Activated CD8-positive, alpha-beta memory T cell treated with anti-CD3 and anti-CD28 coated beads, Interleukin-2, amount 50 U/mL, for 48 hours (primary cell): Measurements from ENCODE around the gene HSP90AB1.

Experiments
- DNase-seq: peaks from one replicate; pipeline ENCODE4 v3.0.0-alpha.2; 2020

Gene HSP90AB1

DNA sequence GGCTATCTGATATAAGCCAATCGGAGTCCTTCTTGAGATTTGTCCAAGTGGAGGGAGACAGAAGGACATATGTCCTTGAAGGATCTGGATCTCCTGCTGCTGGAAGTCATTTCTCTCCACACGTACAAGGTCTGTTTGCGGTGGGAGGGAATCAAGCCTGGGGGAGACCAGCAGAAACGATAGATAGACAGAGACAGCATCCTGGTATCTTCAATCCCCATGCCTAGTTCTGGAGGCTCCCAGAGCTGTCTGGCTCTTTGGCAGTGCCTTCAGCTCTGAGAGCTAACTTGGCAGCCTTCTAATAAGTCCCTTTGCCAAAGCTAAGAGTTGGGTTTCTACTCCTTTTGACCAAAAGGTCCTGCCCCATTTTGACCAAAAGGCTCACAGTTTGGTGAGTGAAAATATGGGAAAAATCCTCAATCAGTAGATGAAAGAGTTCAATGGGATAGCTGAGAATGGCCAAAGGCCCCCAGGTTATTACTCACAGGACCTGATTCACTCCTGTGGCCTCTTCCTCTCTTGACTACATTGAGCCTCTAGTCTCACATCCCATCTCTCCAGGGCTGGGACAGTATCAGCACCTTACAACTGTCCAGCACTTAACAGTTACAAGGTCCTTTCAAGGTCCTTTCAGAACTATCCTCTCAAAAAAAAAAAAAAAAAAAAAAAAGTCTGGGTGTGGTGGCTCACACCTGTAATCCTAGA is 45.9 kb downstream of the HSP90AB1 start:
- no peak for DNase-seq

- DNase-seq: no peak
Measured at GRCh38 chr6:44294832-44295791, 48.2 kb downstream of the HSP90AB1 start.

DNA sequence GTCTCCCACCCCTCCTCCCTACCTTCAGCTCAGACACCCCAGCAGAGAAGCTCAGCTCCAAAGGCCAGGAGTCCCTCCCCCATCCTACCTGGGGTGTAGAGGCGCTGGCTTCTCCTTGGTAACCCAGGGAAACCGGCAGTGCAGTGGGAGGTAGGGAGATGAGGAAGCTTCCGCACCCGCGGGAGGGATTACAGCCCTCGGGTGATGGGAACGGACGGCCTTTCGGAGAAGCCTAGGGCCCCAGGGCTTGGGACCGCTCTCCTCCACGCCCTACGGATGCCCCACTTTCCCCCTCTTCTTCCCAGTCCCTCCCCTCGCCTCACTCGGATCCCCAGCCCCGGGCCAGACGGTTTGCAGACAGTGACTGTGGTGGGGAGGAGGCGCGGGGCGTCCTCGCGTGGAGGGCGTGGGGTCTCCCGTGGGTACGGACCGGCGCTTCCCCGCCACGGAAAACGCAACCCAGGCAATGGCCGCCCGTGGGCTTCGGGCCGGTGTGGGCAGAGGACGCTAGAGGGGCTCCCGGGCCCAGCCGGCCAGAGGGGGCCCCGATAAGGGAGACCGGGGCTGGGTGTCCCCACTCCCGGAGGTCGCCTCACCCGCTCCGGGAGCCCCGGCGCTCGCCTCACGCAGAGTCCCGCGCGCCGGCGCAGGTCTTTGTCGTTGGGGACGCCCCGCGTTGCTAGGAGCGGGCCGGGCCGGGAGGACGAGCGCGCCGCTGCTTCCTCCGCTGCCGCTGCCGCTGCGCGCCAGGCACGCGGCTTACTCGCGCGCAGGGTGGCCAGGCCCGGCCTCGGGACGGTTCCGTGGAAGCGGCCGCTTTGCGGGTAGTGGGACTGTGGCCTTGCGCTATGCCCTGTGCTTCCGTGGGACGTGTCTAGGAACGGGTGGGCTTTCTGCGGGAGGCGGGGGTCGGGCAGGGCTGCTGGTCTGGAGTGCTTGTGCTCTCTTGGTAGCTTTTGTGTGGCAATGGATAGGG is 50.5 kb downstream of the HSP90AB1 start:
- DNase-seq: peak; percentile 78

- no peak for DNase-seq
Measured at GRCh38 chr6:44298055-44298803, 51.3 kb downstream of the HSP90AB1 start.

DNA sequence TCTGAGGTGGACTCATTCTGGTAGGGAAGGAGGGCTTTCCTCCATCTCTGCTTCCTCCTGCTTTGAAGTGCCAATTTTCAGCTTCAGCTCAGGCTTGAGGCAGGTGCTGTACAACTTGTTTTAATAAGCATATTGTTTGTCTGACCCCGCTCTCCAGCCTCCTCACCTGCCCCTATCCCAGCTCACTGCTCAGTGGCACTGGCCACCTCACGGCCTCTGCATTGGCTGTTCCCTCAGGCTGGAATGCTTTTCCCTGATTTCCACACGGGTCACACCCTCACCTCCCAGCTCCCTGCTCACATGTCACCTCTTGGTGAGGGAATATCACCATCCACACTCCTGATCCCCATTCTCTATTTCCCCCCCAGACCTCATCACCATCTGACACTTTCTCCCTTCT is 52.0 kb downstream of the HSP90AB1 start:
- no peak for DNase-seq

- DNase-seq: no peak
Measured at GRCh38 chr6:44300292-44300823, 53.5 kb downstream of the HSP90AB1 start.

DNA sequence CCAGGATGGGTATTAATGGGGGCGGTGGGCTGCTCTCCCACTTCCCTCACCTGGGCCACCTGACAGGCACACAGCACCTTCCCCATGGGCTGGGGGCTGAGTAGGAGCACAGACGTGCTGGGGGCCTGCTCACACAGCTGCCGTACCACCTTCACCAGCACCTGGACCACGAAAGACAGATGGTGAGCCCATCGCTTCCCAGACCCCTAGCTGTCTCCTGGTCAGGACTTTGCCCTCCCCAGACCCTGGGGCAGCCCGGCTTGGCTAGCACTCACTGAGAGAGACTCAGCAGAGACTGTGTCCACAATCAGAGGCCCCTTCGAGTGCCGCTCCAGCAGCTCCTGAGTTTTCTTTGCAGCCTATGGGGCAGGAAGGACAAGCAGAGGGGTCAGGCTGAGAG is 54.2 kb downstream of the HSP90AB1 start:
- DNase-seq: no peak

DNA sequence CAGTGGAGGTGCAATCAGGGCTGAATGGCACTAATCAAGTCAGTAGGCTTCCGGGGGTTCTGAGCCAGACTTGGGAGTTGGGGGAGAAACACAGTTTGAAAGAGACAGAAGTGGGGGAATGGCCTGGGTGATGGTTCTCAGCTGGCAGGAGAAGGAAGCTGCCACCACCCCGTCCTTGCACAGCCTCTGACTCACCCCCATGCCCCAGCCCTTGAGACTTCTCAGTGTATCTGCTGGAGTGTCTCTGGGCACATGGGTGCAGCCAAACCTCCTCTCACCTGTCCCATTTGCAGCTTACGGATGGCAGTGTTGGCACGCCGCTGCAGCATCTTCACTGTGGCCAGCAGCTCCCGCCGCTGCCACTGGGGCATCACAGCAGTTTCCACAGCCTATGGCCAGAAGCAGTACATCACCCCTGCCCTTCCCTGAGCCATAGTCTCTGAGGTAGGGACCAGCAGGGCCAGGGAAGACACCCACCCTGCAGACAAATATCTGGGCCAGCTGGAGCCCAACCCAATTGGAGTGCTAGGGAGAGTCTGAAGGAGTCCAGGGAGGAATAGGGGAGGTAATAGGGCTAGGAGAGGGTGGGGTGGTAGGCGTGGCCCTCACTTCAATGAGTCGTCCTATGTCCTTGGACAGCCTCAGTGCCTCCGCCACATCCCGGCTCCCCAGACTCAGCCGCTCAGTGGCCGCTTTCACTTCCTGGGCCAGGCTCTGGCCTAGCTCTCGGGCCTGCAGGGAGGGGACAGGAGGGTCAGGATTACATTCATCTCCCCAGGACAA is 55.1 kb downstream of the HSP90AB1 start:
- no peak for DNase-seq

GRCh38 chr6:44302856-44303255 is 56.0 kb downstream of the HSP90AB1 start:
- no peak for DNase-seq
